Thyroid gland (tissue), 4 donors: ENCODE results near the gene PDGFA. TPM values are rescaled to one million over a fixed set of nuclear protein-coding genes. Genes with fewer than 3 reads are reported as not detected.

ENCODE experiments used
- DNase-seq, 2 donors: peaks; one replicate each; pipeline ENCODE4 v3.0.0-alpha.2; 2019
- H3K27ac ChIP-seq, 3 donors: fragments of 200-600 bp; sonication (generic); 1 replicate in 2 of 3; 2 replicates in 1 of 3; pipeline ENCODE4 v1.5.1; 2016 to 2019; ENCODE audit warnings: mild to moderate bottlenecking in 1 of 3, moderate library complexity in 1 of 3
- H3K27me3 ChIP-seq: fragments of 200-600 bp; sonication (generic); one replicate; pipeline ENCODE4 v1.5.1; 2019
- H3K36me3 ChIP-seq, 2 donors: fragments of 200-600 bp; sonication (generic); one replicate each; pipeline ENCODE4 v1.5.1; 2016 to 2019
- H3K4me1 ChIP-seq, 2 donors: fragments of 200-600 bp; sonication (generic); one replicate each; pipeline ENCODE4 v1.5.1; 2017 to 2019
- H3K4me3 ChIP-seq, 3 donors: fragments of 200-600 bp; sonication (generic); replicated peaks in 1 of 3; 1 replicate in 2 of 3; 2 replicates in 1 of 3; pipeline ENCODE4 v1.5.1; 2016; ENCODE audit warnings: mild to moderate bottlenecking in 1 of 3
- H3K9me3 ChIP-seq: fragments of 200-600 bp; sonication (generic); one replicate; pipeline ENCODE4 v1.5.1; 2017
- CTCF ChIP-seq, 6 experiments: fragments of 200-600 bp in 3 of 6; fragments of 450-650 bp in 3 of 6; sonication (generic) in 3 of 6; IDR thresholded peaks; one replicate each; pipeline ENCODE4 v1.5.1; 2016 to 2019; ENCODE audit warnings: antibody characterized with exemption in 6 of 6, mild to moderate bottlenecking in 2 of 6, inconsistent platforms in 1 of 6, moderate library complexity in 1 of 6
- POLR2A ChIP-seq, 2 donors: fragments of 450-650 bp; IDR thresholded peaks; one replicate each; pipeline ENCODE4 v1.6.1; 2017; ENCODE audit warnings: antibody characterized with exemption in 2 of 2, mild to moderate bottlenecking in 2 of 2, moderate library complexity in 1 of 2
- WGBS, 2 donors: methylation state at CpG; one replicate each; pipeline ENCODE4 v1.1.5; 2017; 5-methylcytosine and 5-hydroxymethylcytosine counted together
- intact Hi-C: fragments of 100-400 bp; cut with DNase I; formaldehyde crosslinking; loops from one replicate; pipeline ENCODE4 v1.15.1; 2023
- total RNA-seq, 4 donors: library from RNA; depleted of rRNA; stranded (reverse); fragments of >200 nt; gene quantifications; one replicate each; pipeline ENCODE4 v1.2.3, GENCODE V29; 2016

PDGFA gene
- total RNA-seq, 4 donors from 2014 or later, result 6.6 to 20.0 (median 10.8) TPM

- no peak overlapping the region for H3K27ac ChIP-seq
- 63 to 83% methylated on average over 4 to 6 of the region's 10 CpGs for whole genome bisulfite sequencing, 2 donors
- peaks cover 5% of the 10 kb centered on the region for H3K27me3 ChIP-seq
- intact Hi-C loops, result no loop called here
- H3K4me1 ChIP-seq, result peaks cover 0 to 6% of the 10 kb centered on the region in 2 donors
- no peaks in the 10 kb centered on the region for H3K9me3 ChIP-seq
- H3K4me3 ChIP-seq, result no peak overlapping the region
- no peak for TF ChIP-seq POLR2A (IDR thresholded peaks at IDR 0.05)
- TF ChIP-seq CTCF (IDR thresholded peaks at IDR 0.05), result no peak
- no peak for DNase-seq
- no peaks in the 10 kb centered on the region for H3K36me3 ChIP-seq
These were observed 68.9 kb downstream of the PDGFA start for GRCh38 chr7:450741-451140.

- no peak overlapping the region for H3K4me3 ChIP-seq
- intact Hi-C loops, result no loop called here
- H3K27ac ChIP-seq, result no peak overlapping the region
- no peaks in the 10 kb centered on the region for H3K9me3 ChIP-seq
- no peaks in the 10 kb centered on the region for H3K4me1 ChIP-seq
- WGBS, 2 donors, result 92 to 93% methylated on average over 11 of the region's 11 CpGs
- DNase-seq, result no peak
- peaks cover 5% of the 10 kb centered on the region for H3K27me3 ChIP-seq
- TF ChIP-seq CTCF (IDR thresholded peaks at IDR 0.05), result no peak
- TF ChIP-seq POLR2A (IDR thresholded peaks at IDR 0.05), result no peak
- H3K36me3 ChIP-seq, result no peaks in the 10 kb centered on the region
These were observed 69.6 kb downstream of the PDGFA start for GRCh38 chr7:450036-450435.

GRCh38 chr7:449324-450019 lies 70.2 kb downstream of the PDGFA start:
- intact Hi-C loops, result no loop called here
- no peaks in the 10 kb centered on the region for H3K36me3 ChIP-seq
- H3K27ac ChIP-seq, result no peak overlapping the region
- TF ChIP-seq CTCF (IDR thresholded peaks at IDR 0.05) (no peak), POLR2A (IDR thresholded peaks at IDR 0.05) (no peak)
- H3K9me3 ChIP-seq, result no peaks in the 10 kb centered on the region
- no peak overlapping the region for H3K4me3 ChIP-seq
- H3K27me3 ChIP-seq, result peaks cover 5% of the 10 kb centered on the region
- no peak for DNase-seq
- 71 to 80% methylated on average over 17 of the region's 17 CpGs for WGBS, 2 donors
- H3K4me1 ChIP-seq, result no peaks in the 10 kb centered on the region

GRCh38 chr7:447523-447922 lies 72.1 kb downstream of the PDGFA start:
- Histone ChIP-seq H3K36me3 (no peaks in the 10 kb centered on the region), H3K27me3 (no peaks in the 10 kb centered on the region), H3K4me1 (no peaks in the 10 kb centered on the region), H3K9me3 (no peaks in the 10 kb centered on the region), H3K27ac (no peak overlapping the region), H3K4me3 (no peak overlapping the region)
- intact Hi-C loops, result no loop called here
- TF ChIP-seq CTCF (IDR thresholded peaks at IDR 0.05), result no peak
- no peak for TF ChIP-seq POLR2A (IDR thresholded peaks at IDR 0.05)
- DNase-seq, result no peak
- 90% methylated on average over 9 of the region's 9 CpGs for WGBS, 2 donors

Other genes with a start within 250 kb of the PDGFA start
- not detected for gene FOXL3, start 229.7 kb downstream of the PDGFA start, total RNA-seq
- gene DNAAF5, start 206.9 kb upstream of the PDGFA start, total RNA-seq, result 10 to 100 TPM; 20.2 to 40.7 (median 34.0) TPM
- 10 to 100 TPM in 3 of 4 donors, 1 to 10 TPM in 1; 7.3 to 15.6 (median 12.3) TPM for gene PRKAR1B, start 207.4 kb upstream of the PDGFA start, total RNA-seq